Calu3 (cell line): ENCODE results near the gene LKAAEAR1. TPM values are rescaled to one million over a fixed set of nuclear protein-coding genes. Genes with fewer than 3 reads are reported as not detected.

Experiments
- BruUV-seq: library from RNA; stranded (reverse); fragments of 400-500 nt; replicated peaks from 2 replicates; lab custom pipeline; 2021; lab: Mats Ljungman, UMichigan
- CTCF ChIA-PET: fragments of 300-600 bp; sonication (Branson Sonifier 250); formaldehyde crosslinking; loops from one replicate; lab custom pipeline; 2022; ENCODE audit warnings: antibody characterized with exemption; lab: Charles Lee
- DNase-seq: peaks from one replicate; pipeline ENCODE4 v3.0.0; 2022
- H3K27ac Mint-ChIP-seq: one replicate; pipeline ENCODE4 v1.8.0; 2022; ENCODE audit warnings: mixed read lengths; ENCODE audit not compliant: unreplicated experiment
- H3K27me3 Mint-ChIP-seq: one replicate; pipeline ENCODE4 v1.8.0; 2022; ENCODE audit warnings: mixed read lengths; ENCODE audit not compliant: unreplicated experiment
- H3K36me3 Mint-ChIP-seq: one replicate; pipeline ENCODE4 v1.8.0; 2022; ENCODE audit warnings: mild to moderate bottlenecking, moderate library complexity, mixed read lengths; ENCODE audit not compliant: insufficient read depth, unreplicated experiment
- H3K4me1 Mint-ChIP-seq: one replicate; pipeline ENCODE4 v1.8.0; 2022; ENCODE audit warnings: mild to moderate bottlenecking, low read depth, mixed read lengths; ENCODE audit not compliant: unreplicated experiment
- H3K4me3 Mint-ChIP-seq: one replicate; pipeline ENCODE4 v1.8.0; 2022; ENCODE audit warnings: mild to moderate bottlenecking, low read depth, moderate library complexity, mixed read lengths; ENCODE audit not compliant: unreplicated experiment
- H3K9me3 Mint-ChIP-seq: one replicate; pipeline ENCODE4 v1.8.0; 2022; ENCODE audit warnings: low read depth, mixed read lengths; ENCODE audit not compliant: unreplicated experiment
- intact Hi-C: fragments of 100-400 bp; cut with micrococcal nuclease; formaldehyde crosslinking; loops from one replicate; pipeline ENCODE4 v1.10.0; 2022; ENCODE audit not compliant: unreplicated experiment
- total RNA-seq: library from RNA; stranded (reverse); gene quantifications from 2 replicates; pipeline ENCODE4 v1.2.3, GENCODE V29; 2022
- TF ChIP-seq, protein P1 (sequence below): fragments of 200-600 bp; IDR thresholded peaks from one replicate; pipeline ENCODE4 v1.8.0; 2022; ENCODE audit warnings: antibody characterized with exemption; ENCODE audit not compliant: unreplicated experiment

The LKAAEAR1 gene
- total RNA-seq, 1 experiment from 2014 or later: not detected

DNA sequence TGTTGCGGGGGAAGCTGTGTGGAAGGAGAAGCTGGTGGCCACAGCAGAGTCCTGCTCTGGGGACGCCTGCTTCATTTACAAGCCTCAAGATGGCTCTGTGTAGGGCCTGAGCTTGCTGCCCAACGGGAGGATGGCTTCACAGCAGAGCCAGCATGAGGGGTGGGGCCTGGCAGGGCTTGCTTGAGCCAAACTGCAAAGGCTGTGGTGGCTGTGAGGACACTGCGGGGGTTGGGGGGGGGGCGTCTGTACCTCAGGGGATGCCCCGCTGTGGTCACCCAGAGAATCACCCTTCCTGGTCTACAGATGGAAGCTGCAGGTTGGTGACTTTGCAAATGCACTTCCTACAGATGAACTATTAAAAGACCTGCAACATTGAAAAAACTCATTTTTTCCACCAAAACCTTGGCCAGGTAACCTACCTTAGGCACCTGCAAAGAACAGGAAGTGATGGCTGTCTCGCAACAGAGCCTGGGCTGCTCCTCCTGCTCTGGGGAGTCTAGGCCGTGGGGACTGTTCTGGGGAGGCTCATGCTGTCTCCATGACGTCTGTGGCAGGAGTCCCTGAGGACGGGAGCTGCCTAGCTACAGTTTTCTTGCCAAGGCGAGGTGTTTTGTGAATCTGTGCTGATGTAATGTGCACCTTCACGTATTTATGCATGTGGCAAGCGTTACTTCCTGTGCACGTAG is 15.8 kb upstream of the LKAAEAR1 start:
- CTCF ChIA-PET: interaction anchor here (0.6 kb wide), 1 partner anchor 23 kb away, joined by 5 read pairs; no protein-coding TSS in a partner anchor
- no peaks in the 10 kb centered on the region for H3K4me1 Mint-ChIP-seq
- H3K27ac Mint-ChIP-seq: no peak overlapping the region
- no peak for DNase-seq
- H3K4me3 Mint-ChIP-seq: no peak overlapping the region
- H3K36me3 Mint-ChIP-seq: no peaks in the 10 kb centered on the region
- no TSS peak for BruUV-seq
- peaks cover 5% of the 10 kb centered on the region for H3K9me3 Mint-ChIP-seq
- intact Hi-C loops: no loop called here
- TF ChIP-seq, protein P1, sequence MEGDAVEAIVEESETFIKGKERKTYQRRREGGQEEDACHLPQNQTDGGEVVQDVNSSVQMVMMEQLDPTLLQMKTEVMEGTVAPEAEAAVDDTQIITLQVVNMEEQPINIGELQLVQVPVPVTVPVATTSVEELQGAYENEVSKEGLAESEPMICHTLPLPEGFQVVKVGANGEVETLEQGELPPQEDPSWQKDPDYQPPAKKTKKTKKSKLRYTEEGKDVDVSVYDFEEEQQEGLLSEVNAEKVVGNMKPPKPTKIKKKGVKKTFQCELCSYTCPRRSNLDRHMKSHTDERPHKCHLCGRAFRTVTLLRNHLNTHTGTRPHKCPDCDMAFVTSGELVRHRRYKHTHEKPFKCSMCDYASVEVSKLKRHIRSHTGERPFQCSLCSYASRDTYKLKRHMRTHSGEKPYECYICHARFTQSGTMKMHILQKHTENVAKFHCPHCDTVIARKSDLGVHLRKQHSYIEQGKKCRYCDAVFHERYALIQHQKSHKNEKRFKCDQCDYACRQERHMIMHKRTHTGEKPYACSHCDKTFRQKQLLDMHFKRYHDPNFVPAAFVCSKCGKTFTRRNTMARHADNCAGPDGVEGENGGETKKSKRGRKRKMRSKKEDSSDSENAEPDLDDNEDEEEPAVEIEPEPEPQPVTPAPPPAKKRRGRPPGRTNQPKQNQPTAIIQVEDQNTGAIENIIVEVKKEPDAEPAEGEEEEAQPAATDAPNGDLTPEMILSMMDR: no peak
- peaks cover 98% of the 10 kb centered on the region for H3K27me3 Mint-ChIP-seq

DNA sequence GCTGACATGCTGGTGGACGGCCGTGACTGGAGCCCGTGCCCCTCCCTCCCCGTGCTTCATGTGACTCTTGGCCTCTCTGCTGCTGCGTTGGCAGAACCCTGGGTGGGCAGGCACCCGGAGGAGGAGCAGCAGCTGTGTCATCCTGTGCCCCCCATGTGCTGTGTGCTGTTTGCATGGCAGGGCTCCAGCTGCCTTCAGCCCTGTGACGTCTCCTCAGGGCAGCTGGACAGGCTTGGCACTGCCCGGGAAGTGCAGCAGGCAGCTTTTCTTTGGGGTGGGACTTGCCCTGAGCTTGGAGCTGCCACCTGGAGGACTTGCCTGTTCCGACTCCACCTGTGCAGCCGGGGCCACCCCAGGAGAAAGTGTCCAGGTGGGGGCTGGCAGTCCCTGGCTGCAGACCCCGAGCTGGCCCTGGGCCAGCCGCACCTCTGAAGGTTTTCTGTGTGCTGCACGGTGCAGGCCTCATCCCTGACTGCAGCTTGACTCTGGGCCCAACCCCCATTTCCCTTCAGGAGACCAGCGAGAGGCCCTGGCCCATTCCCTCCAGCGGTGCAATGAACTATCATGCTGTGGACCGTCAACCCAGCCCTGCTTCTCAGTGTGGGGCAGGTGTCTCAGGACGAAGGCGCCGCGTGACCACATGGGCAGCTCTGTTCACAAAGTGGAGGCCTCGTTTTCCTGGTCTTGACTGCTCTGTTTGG is 15.0 kb upstream of the LKAAEAR1 start:
- CTCF ChIA-PET: interaction anchor here (0.6 to 0.8 kb wide), 3 partner anchors 16 to 45 kb away, joined by 3 to 5 read pairs (median 5); no protein-coding TSS in a partner anchor
- H3K27ac Mint-ChIP-seq: no peak overlapping the region
- intact Hi-C loops: no loop called here
- H3K36me3 Mint-ChIP-seq: no peaks in the 10 kb centered on the region
- H3K4me1 Mint-ChIP-seq: no peaks in the 10 kb centered on the region
- no peak overlapping the region for H3K4me3 Mint-ChIP-seq
- DNase-seq: no peak
- peaks cover 5% of the 10 kb centered on the region for H3K9me3 Mint-ChIP-seq
- no TSS peak for BruUV-seq
- peaks cover 90% of the 10 kb centered on the region for H3K27me3 Mint-ChIP-seq
- TF ChIP-seq, protein P1: no peak

DNA sequence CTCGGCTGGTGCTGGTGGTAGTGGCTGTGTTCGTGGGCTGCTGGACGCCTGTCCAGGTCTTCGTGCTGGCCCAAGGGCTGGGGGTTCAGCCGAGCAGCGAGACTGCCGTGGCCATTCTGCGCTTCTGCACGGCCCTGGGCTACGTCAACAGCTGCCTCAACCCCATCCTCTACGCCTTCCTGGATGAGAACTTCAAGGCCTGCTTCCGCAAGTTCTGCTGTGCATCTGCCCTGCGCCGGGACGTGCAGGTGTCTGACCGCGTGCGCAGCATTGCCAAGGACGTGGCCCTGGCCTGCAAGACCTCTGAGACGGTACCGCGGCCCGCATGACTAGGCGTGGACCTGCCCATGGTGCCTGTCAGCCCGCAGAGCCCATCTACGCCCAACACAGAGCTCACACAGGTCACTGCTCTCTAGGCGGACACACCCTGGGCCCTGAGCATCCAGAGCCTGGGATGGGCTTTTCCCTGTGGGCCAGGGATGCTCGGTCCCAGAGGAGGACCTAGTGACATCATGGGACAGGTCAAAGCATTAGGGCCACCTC is 14.3 kb upstream of the LKAAEAR1 start:
- Mint-ChIP-seq H3K4me3 (no peak overlapping the region), H3K36me3 (no peaks in the 10 kb centered on the region), H3K4me1 (no peaks in the 10 kb centered on the region), H3K27ac (no peak overlapping the region), H3K9me3 (peaks cover 5% of the 10 kb centered on the region), H3K27me3 (peaks cover 83% of the 10 kb centered on the region)
- intact Hi-C loops: no loop called here
- BruUV-seq: no TSS peak
- TF ChIP-seq, protein P1: no peak
- no peak for DNase-seq
- CTCF ChIA-PET: interaction anchor here (0.8 kb wide), 1 partner anchor 44 kb away, joined by 5 read pairs; no protein-coding TSS in a partner anchor

DNA sequence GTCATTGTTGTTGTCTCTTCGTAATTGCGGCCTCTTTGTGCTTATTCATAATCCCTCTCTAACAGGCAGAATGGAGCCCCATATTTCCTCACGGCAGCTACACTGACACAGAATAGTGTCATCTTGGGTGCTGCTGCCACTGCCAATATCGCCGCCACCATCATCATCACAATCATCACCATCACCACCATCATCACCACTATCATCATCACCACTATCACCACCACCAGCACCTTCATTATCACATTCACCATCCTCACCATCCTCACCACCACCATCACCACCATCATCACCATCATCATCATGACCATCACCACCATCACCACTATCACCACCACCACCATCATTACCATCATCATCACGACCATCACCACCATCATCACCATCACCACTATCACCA is 12.3 kb upstream of the LKAAEAR1 start:
- Mint-ChIP-seq H3K27ac (no peak overlapping the region), H3K4me1 (peaks cover 10% of the 10 kb centered on the region), H3K36me3 (no peaks in the 10 kb centered on the region), H3K9me3 (peaks cover 5% of the 10 kb centered on the region), H3K4me3 (no peak overlapping the region), H3K27me3 (peaks cover 80% of the 10 kb centered on the region)
- CTCF ChIA-PET: no interaction called here
- intact Hi-C loops: no loop called here
- TF ChIP-seq, protein P1: no peak
- no peak for DNase-seq
- BruUV-seq: no TSS peak
